ENCODE results near the gene CDK11A. TPM values are rescaled to one million over a fixed set of nuclear protein-coding genes. Genes with fewer than 3 reads are reported as not detected.

CDK11A gene
- total RNA-seq: 12.3 and 13.6 TPM in 2 replicates

DNA sequence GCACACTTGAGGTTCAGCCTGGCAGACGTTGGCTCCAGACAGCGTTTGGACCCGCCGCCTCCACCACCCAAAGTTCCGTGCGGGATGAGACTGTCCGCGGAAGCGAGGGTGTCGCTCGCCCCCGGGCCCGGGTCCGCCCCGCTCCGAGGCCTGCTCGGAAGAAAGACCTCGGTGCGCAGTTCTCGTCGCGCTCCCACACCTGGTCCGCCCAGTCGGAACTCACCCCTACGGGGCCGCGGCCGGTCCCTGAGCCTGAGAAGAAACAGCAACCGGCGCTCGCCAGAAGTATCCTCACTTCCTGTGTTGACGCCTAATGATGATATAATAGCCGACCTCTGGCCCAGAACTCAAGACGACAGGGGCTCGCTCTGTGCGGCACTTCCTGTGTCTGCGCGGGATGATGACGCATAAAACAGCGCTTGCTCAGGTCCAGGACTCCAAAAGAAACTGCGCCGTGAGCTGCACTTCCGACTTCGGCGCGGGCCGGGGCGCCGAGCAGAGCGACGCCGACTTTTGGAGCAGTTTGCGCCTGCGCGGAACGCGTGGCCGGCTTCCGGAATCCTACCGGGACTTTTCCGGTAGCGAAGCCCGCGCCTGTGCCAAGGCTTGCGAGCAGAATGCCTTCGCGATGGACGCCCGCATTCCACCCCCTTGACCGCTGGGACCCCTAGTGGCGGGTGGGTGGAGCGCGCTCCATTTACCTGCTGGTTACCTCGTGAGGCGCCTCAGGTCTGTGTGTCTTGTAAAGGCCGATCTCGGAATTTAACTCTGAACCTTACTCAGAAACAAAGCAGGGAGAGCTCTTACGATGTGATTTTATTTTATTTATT is at the start of gene CDK11A:
Gene CDK11A (minus strand): TSS at position 323 of the 830 bp plus-strand sequence. CDS start 1,539 bp downstream, outside the sequence.

DNA sequence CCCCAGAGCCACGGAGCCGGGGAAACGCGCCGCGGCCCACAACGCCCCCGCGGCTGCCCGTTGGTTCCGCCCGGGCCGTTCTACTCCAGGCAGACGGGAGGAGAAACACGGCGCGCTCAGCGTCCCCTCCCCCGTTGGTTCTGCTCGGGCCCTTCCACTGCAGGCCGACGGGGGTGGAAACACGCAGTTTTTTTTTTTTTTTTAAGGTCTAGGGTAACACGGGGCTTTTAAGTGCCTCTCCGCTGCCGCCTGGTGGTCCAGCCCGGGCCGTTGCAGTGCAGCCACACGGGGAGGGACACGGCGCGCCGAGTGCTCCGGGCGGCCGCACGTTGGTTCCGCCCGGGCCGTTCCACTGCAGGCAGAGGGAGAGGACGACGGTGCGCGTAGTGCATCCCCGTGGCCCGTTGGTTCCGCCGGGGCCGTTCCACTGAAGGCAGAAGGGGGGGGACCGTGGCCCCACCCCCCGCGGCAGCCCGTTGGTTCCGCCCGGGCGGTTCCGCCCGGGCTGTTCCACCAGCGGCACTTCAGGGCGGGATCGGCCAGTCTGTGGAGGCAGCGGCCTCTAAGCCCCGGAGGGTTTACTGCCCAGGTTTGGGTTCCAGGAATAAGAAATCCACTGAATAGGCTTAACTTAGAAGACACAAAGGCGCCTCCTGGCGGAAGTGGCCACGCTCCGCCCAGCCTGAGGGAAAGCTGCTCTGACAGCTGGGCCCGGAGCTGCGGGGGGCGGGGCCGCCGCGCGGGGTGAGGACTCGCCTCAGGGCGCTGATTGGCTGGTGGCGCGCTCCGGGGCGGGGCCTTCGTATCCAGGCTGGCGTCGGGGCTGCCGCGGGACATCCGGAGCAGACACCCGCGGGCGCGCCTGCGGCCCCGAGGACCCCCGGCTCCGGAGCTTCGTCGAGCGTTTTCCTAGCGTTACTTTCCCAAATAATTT is 31.2 kb downstream of the CDK11A start, which contains the start of gene SLC35E2B:
Gene SLC35E2B (minus strand): TSS at position 82 of the 934 bp plus-strand sequence. CDS start 16,096 bp downstream, outside the sequence.

DNA sequence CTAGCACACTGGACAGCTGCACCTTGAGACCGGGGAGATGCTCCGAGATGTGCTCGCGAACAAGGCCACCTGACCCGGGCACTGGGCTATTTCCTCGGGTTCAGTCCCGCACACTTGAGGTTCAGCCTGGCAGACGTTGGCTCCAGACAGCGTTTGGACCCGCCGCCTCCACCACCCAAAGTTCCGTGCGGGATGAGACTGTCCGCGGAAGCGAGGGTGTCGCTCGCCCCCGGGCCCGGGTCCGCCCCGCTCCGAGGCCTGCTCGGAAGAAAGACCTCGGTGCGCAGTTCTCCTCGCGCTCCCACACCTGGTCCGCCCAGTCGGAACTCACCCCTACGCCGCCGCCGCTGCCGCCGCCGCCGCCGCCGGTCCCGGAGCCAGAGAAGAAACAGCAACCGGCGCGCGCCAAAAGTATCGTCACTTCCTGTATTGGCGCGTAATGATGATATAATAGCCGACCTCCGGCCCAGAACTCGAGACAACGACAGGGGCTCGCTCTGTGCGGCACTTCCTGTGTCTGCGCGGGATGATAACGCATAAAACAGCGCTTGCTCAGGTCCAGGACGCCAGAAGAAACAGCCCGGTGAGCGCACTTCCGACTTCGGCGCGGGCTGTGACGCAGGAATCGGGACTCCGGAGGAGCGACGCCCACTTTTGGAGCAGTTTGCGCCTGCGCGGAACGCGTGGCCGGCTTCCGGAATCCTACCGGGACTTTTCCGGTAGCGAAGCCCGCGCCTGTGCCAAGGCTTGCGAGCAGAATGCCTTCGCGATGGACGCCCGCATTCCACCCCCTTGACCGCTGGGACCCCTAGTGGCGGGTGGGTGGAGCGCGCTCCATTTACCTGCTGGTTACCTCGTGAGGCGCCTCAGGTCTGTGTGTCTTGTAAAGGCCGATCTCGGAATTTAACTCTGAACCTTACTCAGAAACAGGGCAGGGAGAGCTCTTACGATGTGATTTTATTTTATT is 65.3 kb downstream of the CDK11A start, which contains the start of gene CDK11B:
Gene CDK11B (minus strand): TSS at position 422 of the 967 bp plus-strand sequence. CDS start 1,519 bp downstream, outside the sequence.

Other genes with a start within 250 kb of the CDK11A start
- 17.4 and 19.5 TPM in 2 replicates for gene ATAD3A, start 212.2 kb downstream of the CDK11A start, total RNA-seq
- 3.7 and 5.4 TPM in 2 replicates for gene TMEM240, start 183.7 kb downstream of the CDK11A start, total RNA-seq
- 35.8 and 43.0 TPM in 2 replicates for gene SSU72, start 149.5 kb downstream of the CDK11A start, total RNA-seq
- 0.52 and 0.95 TPM in 2 replicates for gene FNDC10, start 124.2 kb downstream of the CDK11A start, total RNA-seq
- 77.7 and 127 TPM in 2 replicates for gene MIB2, start 108.9 kb downstream of the CDK11A start, total RNA-seq
- gene MMP23B, start 92.2 kb downstream of the CDK11A start, total RNA-seq: 4.6 and 4.9 TPM in 2 replicates
- gene CDK11B, start 65.4 kb downstream of the CDK11A start, total RNA-seq: 8.5 and 8.8 TPM in 2 replicates
- 25.5 and 32.8 TPM in 2 replicates for gene SLC35E2B, start 31.6 kb downstream of the CDK11A start, total RNA-seq
- gene NADK, start 54.1 kb upstream of the CDK11A start, total RNA-seq: 27.4 and 30.7 TPM in 2 replicates
- 62.3 and 70.6 TPM in 2 replicates for gene GNB1, start 166.7 kb upstream of the CDK11A start, total RNA-seq
- gene CALML6, start 190.9 kb upstream of the CDK11A start, total RNA-seq: 0.60 and 0.63 TPM in 2 replicates
- 0.32 TPM in 1 of 2 replicates, not detected in the other for gene TMEM52, start 194.9 kb upstream of the CDK11A start, total RNA-seq

All from bronchial smooth muscle cell (primary cell).